ENCODE measurements around the gene NFE2L2.
A peak's percentile ranks its signal among the peaks of the same experiment; 100 is the strongest.
"Not testable (repeated sequence)": the region's sequence is repeated elsewhere in the genome, so short reads cannot be mapped to it uniquely, and the experiment has no call there.

Gene NFE2L2

DNA sequence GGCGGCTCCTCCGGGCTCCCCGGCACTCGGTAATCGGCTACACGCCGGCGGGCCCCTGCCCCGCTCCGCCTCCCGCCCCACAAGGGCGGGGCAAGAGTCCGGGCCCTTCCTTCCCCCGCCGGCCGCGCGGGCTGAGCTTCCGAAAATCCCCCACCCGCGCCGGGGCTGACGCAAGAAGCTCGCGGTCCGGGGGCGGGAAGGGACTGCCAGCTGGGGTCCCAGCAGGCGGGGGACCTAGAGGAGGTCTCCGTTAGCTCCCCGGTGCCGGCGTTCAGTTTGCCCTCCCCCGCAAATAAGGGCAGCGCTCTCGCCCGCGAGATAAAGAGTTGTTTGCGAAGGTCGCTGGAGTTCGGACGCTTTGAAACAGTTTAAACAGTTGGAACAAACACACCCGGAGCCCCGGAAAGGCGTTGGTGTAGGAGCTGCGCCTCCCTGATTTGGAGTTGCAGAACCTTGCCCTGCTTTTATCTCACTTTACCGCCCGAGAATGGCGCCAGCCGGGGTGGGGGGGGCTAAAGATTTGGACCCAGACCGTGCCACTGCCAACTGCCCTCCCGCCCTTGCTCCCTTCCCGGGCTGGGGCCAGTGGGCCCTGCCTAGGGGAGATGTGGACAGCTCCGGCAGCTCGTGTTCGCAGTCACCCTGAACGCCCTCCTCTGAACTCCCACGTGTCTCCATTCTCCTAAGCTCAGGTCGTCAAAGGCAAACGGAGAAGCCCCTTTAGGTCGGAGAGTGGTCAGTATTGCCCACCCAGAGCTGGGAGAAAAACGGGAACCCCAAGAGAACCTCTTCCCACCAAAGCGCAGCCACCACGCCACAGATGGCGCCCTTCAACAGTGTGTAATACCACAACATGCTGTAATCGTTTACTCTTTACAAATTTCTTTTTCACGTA is at the start of gene NFE2L2:
TSS of gene NFE2L2 (minus strand) at position 35 of the 895 bp plus-strand sequence. CDS start 151 bp downstream, outside the sequence.
- peak; percentile 89 for DNase-seq (ENCODE audit: low spot score)

DNA sequence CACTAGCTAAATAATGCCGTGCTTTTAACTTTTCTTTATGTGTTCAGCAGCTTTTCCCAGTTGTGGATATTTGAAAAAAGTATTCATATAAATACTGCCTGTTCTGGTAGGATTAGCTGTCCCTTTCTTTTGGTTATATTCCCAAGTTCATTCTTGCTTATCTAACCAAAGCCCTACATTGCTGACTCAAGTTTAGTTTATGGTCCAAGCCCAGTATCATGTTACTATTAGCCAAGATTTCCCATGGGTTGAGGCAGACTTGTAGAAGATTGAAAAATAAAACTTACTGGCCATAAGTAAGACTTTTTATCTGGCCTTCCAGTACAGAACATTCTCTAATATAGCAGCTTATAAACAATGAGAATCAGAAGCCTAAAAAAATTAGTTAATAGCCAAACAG is 49.7 kb upstream of the NFE2L2 start:
- DNase-seq (ENCODE audit: low spot score), result no peak

DNA sequence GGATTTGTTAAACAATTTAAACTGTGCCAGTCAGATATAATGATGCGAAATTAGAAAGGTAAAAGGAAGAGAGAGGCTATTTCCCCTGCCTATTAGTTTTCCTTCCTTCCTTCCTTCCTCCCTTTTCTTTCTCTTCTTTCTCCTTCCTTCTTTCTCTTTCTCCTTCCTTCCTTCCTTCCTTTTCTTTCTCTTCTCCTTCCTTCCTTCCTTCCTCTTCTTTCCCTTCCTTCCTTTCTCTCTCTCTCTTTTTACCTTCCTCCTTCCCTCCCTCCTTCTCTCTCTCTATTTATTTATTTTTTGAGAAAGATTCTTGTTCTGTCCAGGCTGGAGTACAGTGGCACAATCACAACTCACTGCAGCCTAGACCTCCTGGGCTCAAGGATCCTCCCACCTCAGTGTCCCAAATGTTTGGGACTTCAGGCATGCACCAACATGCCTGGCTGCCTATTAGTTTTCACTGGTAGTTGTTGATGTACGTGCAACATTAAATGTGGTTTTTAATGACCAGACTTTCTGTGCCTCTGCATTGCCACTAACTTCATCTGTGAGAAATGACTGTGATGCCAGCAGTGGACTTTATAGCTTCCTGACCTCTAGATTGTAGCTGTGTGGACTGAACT is 48.7 kb upstream of the NFE2L2 start:
- DNase-seq (ENCODE audit: low spot score), result no peak

DNA sequence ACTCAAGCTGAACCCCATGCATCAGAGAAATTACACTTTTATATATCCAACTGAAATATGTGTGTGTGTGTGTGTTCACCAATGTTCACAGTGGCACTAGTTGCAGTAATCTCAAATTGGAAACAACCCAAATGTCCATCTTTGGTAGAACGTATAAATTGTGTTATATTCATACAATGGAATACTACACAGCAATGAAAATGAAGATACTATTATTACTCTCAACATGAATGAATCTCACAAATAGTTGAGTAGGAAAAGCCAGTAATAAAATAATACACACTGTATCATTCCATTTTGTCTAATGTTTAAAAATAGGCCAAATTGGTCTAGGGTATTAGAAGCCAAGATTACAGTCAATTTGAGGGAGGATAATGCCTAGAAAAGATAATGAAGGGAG is 48.0 kb upstream of the NFE2L2 start:
- DNase-seq (ENCODE audit: low spot score), result no peak

DNA sequence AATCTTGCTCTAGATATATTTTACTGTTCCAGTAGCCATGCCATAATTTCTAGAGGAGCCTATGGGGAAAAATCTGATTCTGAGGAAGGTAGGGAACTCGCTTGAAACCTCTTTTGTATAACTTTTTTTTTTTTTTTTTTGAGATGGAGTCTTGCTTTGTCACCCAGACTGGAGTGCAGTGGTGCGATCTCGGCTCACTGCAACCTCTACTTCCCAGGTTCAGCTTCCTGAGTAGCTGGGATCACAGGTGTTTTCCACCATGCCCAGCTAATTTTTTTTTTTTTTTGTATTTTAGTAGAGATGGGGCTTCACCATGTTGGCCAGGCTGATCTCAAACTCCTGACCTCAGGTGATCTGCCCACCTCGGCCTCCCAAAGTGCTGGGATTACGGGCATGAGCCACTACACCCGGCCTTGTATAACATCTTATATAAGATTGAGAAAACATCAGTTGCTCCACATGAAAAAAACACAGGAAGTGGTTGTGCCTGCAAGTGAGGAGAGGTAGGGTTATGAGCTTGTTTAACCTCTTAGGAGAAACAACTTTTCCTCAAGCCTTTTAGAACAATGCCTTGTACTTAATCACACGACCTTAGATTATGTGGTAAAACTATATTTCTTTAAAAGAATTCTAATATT is 45.3 kb upstream of the NFE2L2 start:
- DNase-seq (ENCODE audit: low spot score), result not testable (repeated sequence)

DNA sequence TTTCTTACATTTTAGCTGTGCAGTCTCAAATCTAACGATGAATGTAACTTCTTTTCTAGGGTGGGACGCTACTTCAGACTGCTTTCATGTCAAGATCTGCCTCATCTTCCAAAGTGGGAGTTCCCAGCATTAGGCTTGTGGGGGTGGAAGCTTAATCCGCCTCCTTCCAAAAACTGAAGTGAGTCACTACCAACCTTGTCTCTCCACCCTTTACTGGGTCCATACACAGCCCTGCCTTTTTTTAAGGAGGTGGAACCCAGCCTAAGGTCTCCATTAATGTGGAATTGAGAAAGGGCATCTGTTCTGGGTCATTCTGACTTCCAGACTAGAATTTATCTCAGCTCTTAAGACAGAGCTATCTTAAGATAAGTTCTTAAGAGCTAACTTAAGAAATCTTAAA is 42.0 kb upstream of the NFE2L2 start:
- no peak for DNase-seq (ENCODE audit: low spot score)

DNA sequence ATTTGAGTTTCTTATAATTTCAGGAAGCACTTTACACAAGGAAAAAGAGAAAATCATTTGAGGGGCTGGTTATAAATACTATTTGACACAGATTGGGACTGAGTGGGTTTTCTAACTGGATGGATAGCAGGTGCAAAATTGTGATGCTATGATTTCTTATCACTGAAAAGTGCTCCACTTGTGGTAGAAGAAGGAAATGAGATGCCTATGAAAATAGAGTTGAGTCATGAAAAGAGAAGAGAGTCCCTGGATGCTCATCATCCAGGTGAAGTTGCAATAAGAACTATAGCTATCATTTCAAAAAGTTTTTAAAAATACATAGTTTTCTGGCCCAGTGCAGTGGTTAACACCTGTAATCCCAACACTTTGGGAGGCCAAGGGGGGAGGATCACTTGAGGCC is 39.4 kb upstream of the NFE2L2 start:
- DNase-seq (ENCODE audit: low spot score), result no peak

DNA sequence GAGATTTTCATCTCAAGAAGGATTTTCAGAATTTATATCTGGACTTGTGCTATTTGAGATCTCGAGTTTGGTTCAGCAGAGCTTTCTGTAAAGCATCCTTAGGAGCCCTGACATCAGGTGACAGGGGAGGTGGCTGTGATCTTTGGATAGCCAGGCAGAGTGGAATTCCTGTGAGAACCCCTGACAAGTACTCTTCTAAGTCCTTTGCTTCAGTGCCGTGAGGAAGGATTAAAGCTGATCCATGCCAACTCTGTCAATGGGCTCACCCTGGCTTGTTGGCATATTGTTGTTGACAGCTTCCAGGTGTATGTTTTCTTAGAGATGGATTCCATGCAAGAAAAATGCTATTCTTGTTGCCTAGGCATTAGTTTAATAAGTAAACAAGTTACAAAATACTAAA is 38.0 kb upstream of the NFE2L2 start:
- DNase-seq (ENCODE audit: low spot score), result no peak

DNA sequence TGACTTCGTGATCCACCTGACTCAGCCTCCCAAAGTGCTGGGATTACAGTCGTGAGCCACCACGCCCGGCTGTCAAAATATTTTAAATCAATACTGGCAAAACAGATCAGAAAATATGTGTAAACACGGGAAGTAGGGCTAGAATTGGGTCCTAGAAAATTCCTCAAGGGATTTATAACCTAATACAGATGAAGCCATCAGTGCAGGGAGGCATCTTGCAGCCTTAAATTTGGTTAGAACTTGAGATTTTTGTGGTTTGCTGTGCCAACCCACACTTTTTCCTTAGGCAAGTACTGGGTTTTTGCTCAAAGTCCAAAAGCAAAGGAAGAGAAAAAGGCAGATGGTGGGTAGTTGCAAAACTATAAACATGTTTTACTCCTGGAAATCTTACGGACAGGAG is 33.7 kb upstream of the NFE2L2 start:
- DNase-seq (ENCODE audit: low spot score), result no peak

DNA sequence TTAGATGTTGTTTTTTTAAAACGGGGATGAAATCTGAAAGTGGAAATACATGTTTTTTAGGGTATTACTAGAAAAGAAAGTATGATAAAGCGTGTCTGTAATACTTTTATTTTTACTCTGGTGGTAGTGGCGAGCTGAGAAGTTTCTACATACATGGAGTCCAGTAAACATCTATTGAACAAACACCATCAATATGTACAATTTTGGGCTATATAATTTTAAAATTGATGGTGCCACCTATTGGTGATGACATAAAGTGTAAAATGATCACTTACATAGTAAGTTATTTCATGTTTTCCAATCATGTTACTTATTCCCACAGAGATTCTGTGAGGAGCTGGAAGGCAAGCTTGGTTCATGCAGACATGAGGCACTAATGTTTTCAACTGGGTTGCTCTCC is 31.5 kb upstream of the NFE2L2 start:
- DNase-seq (ENCODE audit: low spot score), result peak; percentile 36

DNA sequence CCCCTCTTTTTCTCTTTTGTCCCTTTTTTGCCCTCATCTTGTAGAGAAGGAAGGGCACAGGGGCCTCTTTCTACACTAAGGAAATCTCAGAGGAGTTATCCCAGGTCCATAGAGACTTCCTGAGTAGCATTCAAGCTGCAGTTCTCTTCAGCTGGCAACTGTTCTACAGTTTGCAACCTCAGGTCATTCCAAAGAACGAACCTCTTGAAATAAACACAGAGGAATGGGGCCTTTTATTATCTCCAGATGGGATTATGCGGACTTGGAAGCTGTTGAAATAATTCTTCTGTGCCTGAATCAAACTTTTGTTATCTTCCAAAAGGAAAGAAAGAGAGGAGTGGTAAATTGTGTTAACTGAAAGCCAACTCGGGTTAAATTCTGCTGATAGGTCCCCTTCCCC is 31.0 kb upstream of the NFE2L2 start:
- DNase-seq (ENCODE audit: low spot score), result no peak

DNA sequence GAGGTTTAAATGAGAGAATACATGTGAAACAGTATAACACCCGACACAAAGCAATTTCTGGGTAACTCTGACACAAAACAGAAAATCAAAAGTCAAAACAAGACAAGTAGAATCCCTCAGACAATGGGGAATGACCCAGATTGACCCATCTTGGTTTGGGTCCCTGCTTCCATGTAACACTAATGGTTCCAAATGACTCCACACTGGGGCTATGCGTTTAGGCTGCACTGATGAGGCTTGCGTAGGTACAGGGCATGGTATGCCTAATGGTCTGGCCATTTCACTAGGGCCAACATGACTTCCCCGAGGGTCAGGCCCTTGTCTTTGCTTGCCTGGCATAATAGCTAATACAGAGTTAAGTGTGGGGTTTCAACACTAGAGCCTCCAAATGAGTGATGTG is 27.2 kb upstream of the NFE2L2 start:
- DNase-seq (ENCODE audit: low spot score), result no peak

DNA sequence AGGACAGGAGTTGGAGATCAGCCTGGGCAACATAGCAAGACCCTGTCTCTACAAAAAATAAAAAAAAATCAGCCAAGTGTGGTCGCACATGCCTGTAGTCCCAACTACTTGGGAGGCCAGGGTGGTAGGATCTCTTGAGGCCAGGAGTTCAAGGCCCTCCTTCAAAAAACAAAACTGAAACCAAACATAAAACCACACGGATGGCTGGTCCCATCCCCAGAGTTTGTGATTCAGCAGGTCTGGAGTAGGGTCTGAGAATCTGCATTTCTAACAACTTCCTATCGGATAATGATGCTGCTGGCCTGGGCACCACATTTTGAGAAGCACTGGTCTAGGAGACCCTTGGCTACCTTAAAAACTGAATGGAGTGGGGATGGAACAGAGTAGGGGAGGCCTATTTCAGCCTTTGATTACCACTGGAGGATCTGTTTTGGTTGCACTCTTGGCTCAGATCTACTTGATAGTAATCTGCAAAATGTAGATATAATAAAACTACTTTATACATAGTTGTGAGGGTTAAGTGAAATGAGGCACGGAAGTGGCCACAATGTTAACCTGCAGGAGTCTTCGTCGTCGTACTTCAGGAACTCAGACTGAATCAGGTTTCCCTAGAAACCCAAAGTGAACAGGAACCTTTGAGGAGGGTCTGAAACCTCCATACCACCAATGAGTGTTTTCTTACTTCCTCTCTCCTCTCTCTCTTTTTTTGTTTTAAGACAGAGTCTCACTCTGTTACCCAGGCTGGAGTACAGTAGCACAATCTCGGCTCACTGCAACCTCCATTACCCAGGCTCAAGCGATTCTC is 25.5 kb upstream of the NFE2L2 start:
- no peak for DNase-seq (ENCODE audit: low spot score)

DNA sequence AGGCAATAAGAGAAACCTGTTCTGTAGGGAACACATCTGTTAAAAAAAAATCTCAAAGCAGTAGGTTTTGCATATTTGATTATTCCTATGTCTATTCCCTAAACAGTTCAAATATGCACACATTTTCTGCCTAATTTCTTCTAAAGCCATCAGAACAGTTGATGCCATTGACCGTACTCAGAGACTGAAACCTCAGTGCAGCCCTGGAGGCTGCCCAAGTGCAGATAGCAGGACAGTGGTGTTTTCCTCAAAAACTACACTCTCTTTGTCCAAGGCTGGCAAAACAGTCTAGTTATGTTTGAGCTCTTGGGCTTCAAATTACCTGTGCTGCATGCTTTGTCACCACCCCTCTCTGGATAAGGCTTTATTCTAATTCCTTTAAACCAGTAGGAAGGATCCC is 23.3 kb upstream of the NFE2L2 start:
- DNase-seq (ENCODE audit: low spot score), result no peak

DNA sequence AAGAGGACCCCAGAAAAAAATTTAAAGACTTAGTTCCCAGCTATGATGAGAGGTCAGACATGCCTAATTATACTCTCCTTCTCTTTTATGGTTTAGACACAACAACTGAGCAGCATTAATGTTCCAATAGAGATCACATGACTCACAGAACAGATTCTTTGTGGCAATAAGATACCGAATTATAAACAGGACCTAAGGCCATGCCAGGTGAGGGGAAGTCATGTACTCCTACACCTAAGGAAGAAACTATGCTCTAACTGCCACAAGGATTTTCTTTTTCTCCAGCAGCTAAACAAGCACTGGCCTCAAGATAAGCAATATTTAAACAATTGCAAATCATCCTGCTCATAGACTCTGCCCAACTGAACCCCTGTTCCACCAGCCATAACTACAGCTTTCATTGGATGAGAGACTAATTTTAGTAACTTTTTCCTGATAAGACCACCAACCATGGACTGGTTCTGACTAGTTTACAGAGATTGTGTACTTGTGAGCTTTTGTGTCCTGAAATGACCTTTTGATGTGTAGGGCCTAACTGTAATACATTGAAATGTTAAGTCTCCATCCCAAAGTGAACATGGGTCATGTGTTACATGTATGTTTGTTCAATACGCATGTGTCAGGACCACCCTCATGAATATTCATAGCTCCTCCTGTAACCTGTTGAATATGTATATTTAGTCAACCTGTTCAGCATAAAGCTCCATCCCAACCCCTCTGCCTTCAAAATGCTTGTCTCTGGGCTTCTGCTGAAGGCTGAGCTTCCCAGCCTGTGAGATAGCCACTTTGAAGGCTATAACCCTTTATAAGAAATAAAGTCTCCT is 21.6 kb upstream of the NFE2L2 start:
- no peak for DNase-seq (ENCODE audit: low spot score)

DNA sequence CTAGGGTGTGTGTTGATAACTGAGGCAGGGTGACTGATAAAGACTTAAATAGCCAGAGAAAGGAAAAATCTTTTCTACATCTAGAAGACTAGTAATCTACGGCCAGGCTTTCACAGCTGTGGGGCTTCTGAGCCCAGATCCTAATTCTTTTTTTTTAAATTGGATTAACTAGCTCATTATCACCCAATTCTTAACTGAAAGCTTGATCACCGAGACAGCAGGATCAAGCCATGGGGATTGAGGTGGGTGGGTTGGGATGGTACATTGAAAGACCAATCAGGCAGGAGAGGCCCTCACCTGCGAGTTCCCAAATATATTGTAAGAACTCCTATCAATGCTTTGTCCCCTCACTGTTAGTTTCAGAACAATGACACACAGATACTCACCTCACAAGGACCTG is 20.0 kb upstream of the NFE2L2 start:
- no peak for DNase-seq (ENCODE audit: low spot score)

DNA sequence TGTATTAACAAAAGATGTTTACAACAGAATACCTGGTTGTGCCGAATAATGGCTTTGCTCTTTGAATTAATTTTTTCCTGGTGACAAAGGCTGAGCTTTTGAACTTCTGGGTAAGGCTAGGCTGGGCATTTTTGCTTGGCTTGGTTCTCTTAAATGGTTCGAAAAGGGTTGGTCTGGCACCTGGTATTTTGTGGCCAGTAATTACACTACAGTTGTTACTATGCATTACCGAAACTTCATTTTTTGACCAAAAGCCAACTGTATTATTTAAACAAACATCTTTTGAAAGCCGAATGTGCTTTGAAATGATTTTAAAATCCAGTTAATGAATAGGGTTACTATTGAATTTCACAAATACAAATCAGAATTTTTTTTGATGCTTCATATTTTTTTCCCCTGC is 19.4 kb upstream of the NFE2L2 start:
- no peak for DNase-seq (ENCODE audit: low spot score)

DNA sequence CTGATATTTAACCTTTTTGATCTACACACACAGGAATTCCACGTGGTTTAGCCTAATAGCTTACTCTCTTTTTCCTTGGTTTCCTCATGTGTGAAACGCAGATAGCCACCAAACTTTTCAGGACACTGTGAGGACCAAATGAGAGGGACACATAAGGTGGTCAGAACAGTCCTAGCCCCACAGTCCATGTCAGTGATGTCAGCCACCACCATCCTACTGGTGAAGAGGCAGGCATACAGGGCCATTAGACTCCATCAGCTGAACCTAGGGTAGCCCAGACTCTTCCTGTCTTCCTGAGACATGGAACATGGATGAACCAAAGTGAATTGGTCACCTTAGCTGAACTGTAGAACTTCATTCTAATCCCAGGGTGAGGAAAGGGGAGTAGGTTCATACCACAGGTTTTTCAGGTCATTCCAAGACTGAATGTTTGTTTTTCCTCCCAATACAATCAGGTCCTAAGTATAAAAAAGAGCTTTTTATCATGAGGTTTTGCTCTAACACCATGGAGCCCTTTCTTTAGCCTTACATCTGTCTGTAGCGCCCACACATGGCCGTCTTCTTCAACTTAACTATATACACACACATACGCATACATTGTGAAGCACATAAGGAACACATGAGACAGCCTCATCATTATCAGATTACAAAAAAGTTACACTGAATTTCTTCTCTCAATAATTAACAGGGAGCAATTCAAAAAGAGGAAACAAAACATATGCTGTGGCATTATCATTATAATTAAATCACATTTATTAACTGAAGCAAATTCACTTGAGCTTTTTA is 18.5 kb upstream of the NFE2L2 start:
- no peak for DNase-seq (ENCODE audit: low spot score)

DNA sequence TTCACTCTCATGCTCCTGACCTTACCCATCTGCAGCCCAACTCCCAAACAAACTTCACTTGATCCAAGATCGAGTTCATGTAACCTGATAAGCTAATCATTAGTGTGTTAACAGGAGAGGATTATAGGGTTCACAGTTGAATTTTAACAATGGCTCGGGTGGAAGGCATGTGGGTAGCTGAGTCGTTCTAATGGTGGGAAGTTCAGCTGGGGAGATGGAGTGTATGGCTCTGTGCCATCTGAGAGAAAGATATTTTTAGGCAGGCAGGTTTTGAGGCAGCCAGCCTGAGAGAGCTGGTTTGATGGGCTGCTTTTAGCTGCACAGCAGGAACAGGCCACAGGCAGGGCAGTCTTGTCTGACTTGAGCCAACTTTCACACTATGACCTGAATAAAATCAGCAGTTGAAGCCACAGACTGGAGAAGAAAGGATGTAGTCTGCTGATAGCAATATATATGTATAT is 17.7 kb upstream of the NFE2L2 start:
- no peak for DNase-seq (ENCODE audit: low spot score)

DNA sequence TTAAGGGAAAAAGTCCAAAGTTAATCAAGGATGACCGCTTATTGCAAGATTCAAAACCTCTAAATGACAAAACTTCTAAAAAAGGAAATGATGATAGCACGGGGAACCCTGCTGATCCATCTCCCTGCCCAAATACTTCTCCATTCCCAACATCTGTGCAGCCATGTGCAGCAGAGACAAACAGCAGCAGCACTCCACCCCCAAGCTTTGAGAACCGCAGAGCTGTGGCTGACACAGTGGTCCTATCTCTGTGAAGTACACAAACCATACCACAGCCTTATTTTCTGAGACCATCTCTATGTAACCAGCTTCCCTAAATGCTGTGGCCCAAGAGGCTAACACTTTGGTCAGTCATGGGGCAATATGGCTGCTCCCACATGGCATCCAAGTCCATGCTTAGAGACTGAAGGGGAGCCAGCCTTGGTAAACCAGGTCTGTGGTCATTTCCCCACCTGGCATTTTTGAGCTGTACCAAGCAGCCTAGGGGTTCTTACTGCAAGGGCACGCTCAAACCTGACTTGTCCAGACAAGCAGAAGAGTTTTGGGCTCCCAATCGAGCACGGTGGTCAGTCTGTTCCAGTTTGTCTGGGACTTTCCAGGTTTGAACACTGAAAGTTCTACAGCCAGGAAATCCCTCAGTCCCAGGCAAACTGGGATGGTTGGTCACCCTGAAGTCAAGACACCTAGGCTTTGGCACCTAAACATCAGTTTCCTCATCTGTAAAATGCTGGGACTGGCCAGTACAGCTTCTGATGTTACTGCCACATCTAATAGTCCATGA is 17.1 kb upstream of the NFE2L2 start:
- DNase-seq (ENCODE audit: low spot score), result no peak
